Stimulated activated naive B cell treated with anti-CD40 and anti-IgM and Interleukin-4, amounts not matched to agents 10 μg/mL and 1 μg/mL and 100 μg/mL, for 72 hours (primary cell): Measurements from ENCODE around the gene CADPS.
"Not testable (repeated sequence)": the region's sequence is repeated elsewhere in the genome, so short reads cannot be mapped to it uniquely, and the experiment has no call there.

Experiments used
- ATAC-seq, 2 donors: fragments of 150-1000 bp; cut with Tn5 transposase; replicated peaks; 2 replicates each; pipeline ENCODE4 v1.10.0; 2021; ENCODE audit warnings: moderate library complexity in 1 of 2
- DNase-seq: peaks from one replicate; pipeline ENCODE4 v3.0.0; 2021
- H3K27ac Mint-ChIP-seq: one replicate; pipeline ENCODE4 v1.8.0; 2022; ENCODE audit warnings: mild to moderate bottlenecking, mixed read lengths
- H3K27me3 Mint-ChIP-seq, 2 donors: one replicate each; pipeline ENCODE4 v1.8.0; 2022; ENCODE audit warnings: mixed read lengths in 2 of 2
- H3K36me3 Mint-ChIP-seq, 2 donors: one replicate each; pipeline ENCODE4 v1.8.0; 2022; ENCODE audit warnings: mixed read lengths in 2 of 2, mild to moderate bottlenecking in 1 of 2
- H3K4me1 Mint-ChIP-seq, 2 donors: one replicate each; pipeline ENCODE4 v1.8.0; 2022; ENCODE audit warnings: mixed read lengths in 2 of 2, mild to moderate bottlenecking in 1 of 2
- H3K4me3 Mint-ChIP-seq, 2 donors: one replicate each; pipeline ENCODE4 v1.8.0; 2022; ENCODE audit warnings: mild to moderate bottlenecking in 2 of 2, mixed read lengths in 2 of 2, moderate library complexity in 1 of 2
- H3K9me3 Mint-ChIP-seq, 2 donors: one replicate each; pipeline ENCODE4 v1.8.0; 2022; ENCODE audit warnings: mixed read lengths in 2 of 2, mild to moderate bottlenecking in 1 of 2

Gene CADPS

DNA sequence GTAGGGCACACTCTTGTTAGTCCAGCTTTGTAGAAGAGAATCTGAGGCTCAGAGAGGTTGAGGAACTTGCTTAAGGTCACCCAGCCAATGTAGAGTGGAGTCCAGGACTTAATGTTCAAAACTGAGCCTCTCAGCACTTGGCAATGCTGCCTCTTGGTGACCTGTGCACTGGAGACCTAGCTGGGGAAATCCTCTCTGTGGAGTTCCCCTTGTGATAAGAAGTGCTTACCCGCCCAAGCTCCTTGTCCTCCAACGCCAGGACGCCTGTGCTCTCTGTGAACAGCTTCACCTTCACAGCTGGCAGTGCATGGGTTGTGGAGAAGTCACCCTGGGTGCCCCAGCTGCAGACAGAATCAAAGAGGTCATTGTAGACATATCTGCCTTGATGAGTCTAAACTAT, 282.8 kb downstream of the CADPS start:
- no peak for DNase-seq
- Mint-ChIP-seq H3K4me3 (no peak overlapping the region), H3K4me1 (no peaks in the 10 kb centered on the region), H3K27me3 (no peaks in the 10 kb centered on the region), H3K27ac (no peak overlapping the region), H3K9me3 (no peaks in the 10 kb centered on the region), H3K36me3 (no peaks in the 10 kb centered on the region)
- no peak for ATAC-seq

GRCh38 chr3:62589078-62589477, 286.1 kb downstream of the CADPS start:
- H3K4me1 Mint-ChIP-seq = no peaks in the 10 kb centered on the region
- H3K36me3 Mint-ChIP-seq = no peaks in the 10 kb centered on the region
- no peaks in the 10 kb centered on the region for H3K9me3 Mint-ChIP-seq
- H3K27ac Mint-ChIP-seq = no peak overlapping the region
- ATAC-seq (no peak), DNase-seq (no peak)
- H3K27me3 Mint-ChIP-seq = no peaks in the 10 kb centered on the region
- no peak overlapping the region for H3K4me3 Mint-ChIP-seq

- no peaks in the 10 kb centered on the region for H3K4me1 Mint-ChIP-seq
- DNase-seq = no peak
- no peak for ATAC-seq
- no peaks in the 10 kb centered on the region for H3K36me3 Mint-ChIP-seq
- peaks cover 0 to 4% of the 10 kb centered on the region in 2 donors for H3K9me3 Mint-ChIP-seq
- H3K27ac Mint-ChIP-seq = no peak overlapping the region
- H3K27me3 Mint-ChIP-seq = no peaks in the 10 kb centered on the region
- no peak overlapping the region for H3K4me3 Mint-ChIP-seq
These were observed 287.6 kb downstream of the CADPS start for GRCh38 chr3:62587579-62588031.

- no peak for DNase-seq
- ATAC-seq = no peak
- H3K36me3 Mint-ChIP-seq = no peaks in the 10 kb centered on the region
- H3K27me3 Mint-ChIP-seq = no peaks in the 10 kb centered on the region
- H3K4me3 Mint-ChIP-seq = no peak overlapping the region
- H3K4me1 Mint-ChIP-seq = no peaks in the 10 kb centered on the region
- H3K27ac Mint-ChIP-seq = no peak overlapping the region
- peaks cover 0 to 4% of the 10 kb centered on the region in 2 donors for H3K9me3 Mint-ChIP-seq
These were observed 288.0 kb downstream of the CADPS start for GRCh38 chr3:62587169-62587568.

- H3K4me1 Mint-ChIP-seq = no peaks in the 10 kb centered on the region
- DNase-seq (no peak), ATAC-seq (no peak)
- peaks cover 0 to 4% of the 10 kb centered on the region in 2 donors for H3K9me3 Mint-ChIP-seq
- no peak overlapping the region for H3K27ac Mint-ChIP-seq
- no peak overlapping the region for H3K4me3 Mint-ChIP-seq
- H3K36me3 Mint-ChIP-seq = no peaks in the 10 kb centered on the region
- no peaks in the 10 kb centered on the region for H3K27me3 Mint-ChIP-seq
These were observed 288.9 kb downstream of the CADPS start for GRCh38 chr3:62586356-62586755.

- DNase-seq = no peak
- no peak overlapping the region for H3K27ac Mint-ChIP-seq
These were observed 289.4 kb downstream of the CADPS start for GRCh38 chr3:62585861-62586260.

DNA sequence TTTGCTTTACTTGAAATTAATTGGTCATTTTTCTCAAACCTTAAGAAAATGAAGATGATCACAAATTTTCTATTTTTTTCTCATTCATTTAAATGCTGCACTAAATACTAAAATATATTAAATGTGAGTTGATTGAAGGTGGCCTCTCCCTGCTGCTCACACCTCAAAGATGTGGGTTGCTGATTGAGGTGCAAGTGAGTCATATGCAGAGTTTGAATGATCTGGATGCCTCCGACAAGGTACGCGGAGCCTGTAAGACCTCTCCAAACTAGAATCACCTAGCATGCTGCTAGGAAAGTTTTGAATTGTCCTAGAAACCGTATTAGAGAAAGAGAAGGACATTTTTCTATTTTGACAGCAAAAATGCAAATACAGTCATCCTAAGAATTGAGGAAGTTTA, 290.6 kb downstream of the CADPS start:
- ATAC-seq = no peak
- Mint-ChIP-seq H3K4me1 (no peaks in the 10 kb centered on the region), H3K9me3 (peaks cover 4 to 9% of the 10 kb centered on the region in 2 donors), H3K36me3 (no peaks in the 10 kb centered on the region), H3K27ac (no peak overlapping the region), H3K27me3 (no peaks in the 10 kb centered on the region), H3K4me3 (no peak overlapping the region)
- DNase-seq = no peak

More at GRCh38 chr3:62585861-62586260, 289.4 kb downstream of the CADPS start:
- Mint-ChIP-seq H3K4me3 (no peak overlapping the region), H3K4me1 (no peaks in the 10 kb centered on the region), H3K9me3 (peaks cover 0 to 4% of the 10 kb centered on the region in 2 donors), H3K27me3 (no peaks in the 10 kb centered on the region), H3K36me3 (no peaks in the 10 kb centered on the region)
- ATAC-seq = no peak

DNA sequence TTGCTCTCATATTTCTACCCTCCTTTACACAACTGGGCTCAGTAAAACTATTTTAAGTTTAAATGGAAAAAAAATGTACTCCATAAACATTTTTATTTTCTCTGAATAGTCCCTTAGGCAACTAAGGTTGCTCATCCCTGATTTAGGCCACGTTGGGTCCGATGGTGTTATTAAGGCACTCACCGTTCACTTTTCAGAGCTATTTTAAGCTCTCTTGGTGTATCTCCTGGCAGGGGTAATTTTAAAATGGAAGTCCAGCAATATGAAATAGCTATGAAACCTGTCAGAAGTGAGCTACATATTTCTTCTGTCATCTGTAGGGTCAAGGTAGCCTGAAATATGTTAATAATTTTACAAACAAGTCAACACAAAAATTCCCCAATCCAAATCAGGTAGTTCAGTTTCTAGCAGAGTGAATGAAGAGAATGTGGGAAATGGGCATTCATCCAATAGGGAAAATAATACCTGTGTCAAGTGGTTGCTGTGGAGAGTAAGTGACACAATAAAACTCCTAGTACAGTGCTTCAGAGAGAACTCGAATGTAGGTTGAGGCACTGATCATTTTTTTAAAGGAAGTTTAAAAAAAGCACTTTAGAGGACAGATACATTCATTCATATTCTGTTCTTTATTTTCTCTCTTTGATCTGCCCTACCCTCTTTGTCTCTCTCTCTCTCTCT, 292.6 kb downstream of the CADPS start:
- Mint-ChIP-seq H3K9me3 (peaks cover 11 to 14% of the 10 kb centered on the region in 2 donors), H3K4me3 (no peak overlapping the region), H3K36me3 (no peaks in the 10 kb centered on the region), H3K27ac (no peak overlapping the region), H3K27me3 (no peaks in the 10 kb centered on the region), H3K4me1 (no peaks in the 10 kb centered on the region)
- ATAC-seq (no peak), DNase-seq (no peak)

- H3K36me3 Mint-ChIP-seq, H3K27me3 Mint-ChIP-seq, ATAC-seq, H3K27ac Mint-ChIP-seq, H3K4me1 Mint-ChIP-seq, DNase-seq, H3K4me3 Mint-ChIP-seq: not testable (repeated sequence)
- peaks cover 11 to 14% of the 10 kb centered on the region in 2 donors for H3K9me3 Mint-ChIP-seq
These were observed 294.7 kb downstream of the CADPS start for GRCh38 chr3:62580485-62580884.

GRCh38 chr3:62577153-62577552, 298.1 kb downstream of the CADPS start:
- DNase-seq (no peak), ATAC-seq (no peak)
- H3K36me3 Mint-ChIP-seq = no peaks in the 10 kb centered on the region
- H3K27ac Mint-ChIP-seq = no peak overlapping the region
- H3K4me1 Mint-ChIP-seq = no peaks in the 10 kb centered on the region
- peaks cover 10 to 11% of the 10 kb centered on the region in 2 donors for H3K9me3 Mint-ChIP-seq
- no peak overlapping the region for H3K4me3 Mint-ChIP-seq
- peaks cover 0 to 3% of the 10 kb centered on the region in 2 donors for H3K27me3 Mint-ChIP-seq

DNA sequence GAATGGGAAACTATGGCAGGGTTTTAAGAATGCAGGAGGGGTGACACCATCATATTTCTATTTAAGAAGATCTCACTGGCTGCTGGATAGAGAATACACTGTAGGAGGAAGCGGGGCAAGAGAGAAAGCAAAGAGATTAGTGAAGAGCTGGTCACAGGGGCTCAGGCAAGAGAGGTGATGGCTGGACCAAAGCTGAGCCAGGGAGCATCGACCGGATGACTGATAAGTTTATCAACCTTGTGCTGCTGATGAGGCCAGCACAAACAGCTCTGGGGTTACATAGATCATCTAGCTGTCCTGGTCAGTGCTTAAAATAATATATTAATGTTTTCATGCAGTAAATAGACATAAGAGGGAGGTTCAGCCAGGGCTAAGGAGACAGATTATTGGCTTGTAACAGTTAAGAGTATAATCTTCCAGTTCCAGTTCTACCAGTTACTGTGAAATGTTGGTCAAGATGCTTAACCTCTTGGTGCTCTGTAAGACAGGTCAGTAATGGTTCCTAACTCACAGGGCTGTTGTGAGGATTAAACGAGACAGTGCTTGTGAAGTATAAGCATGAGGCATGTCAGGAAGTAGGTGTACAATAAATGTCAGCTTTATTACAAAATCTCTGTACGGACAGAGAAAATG, 300.8 kb downstream of the CADPS start:
- peaks cover 0 to 5% of the 10 kb centered on the region in 2 donors for H3K27me3 Mint-ChIP-seq
- no peaks in the 10 kb centered on the region for H3K36me3 Mint-ChIP-seq
- ATAC-seq = no peak
- peaks cover 2 to 5% of the 10 kb centered on the region in 2 donors for H3K9me3 Mint-ChIP-seq
- no peak for DNase-seq
- H3K27ac Mint-ChIP-seq = no peak overlapping the region
- no peaks in the 10 kb centered on the region for H3K4me1 Mint-ChIP-seq
- H3K4me3 Mint-ChIP-seq = no peak overlapping the region

GRCh38 chr3:62571916-62572315, 303.3 kb downstream of the CADPS start:
- Mint-ChIP-seq H3K4me3 (no peak overlapping the region), H3K27me3 (peaks cover 3 to 5% of the 10 kb centered on the region in 2 donors), H3K36me3 (no peaks in the 10 kb centered on the region), H3K9me3 (no peaks in the 10 kb centered on the region), H3K27ac (no peak overlapping the region), H3K4me1 (no peaks in the 10 kb centered on the region)
- DNase-seq = no peak
- ATAC-seq = no peak

- Mint-ChIP-seq H3K4me1 (no peaks in the 10 kb centered on the region), H3K27ac (no peak overlapping the region)
These were observed 304.3 kb downstream of the CADPS start for GRCh38 chr3:62570888-62571287.

GRCh38 chr3:62569609-62570008, 305.6 kb downstream of the CADPS start:
- no peaks in the 10 kb centered on the region for H3K4me1 Mint-ChIP-seq
- H3K36me3 Mint-ChIP-seq = no peaks in the 10 kb centered on the region
- DNase-seq (no peak), ATAC-seq (no peak)
- H3K9me3 Mint-ChIP-seq = no peaks in the 10 kb centered on the region
- H3K27me3 Mint-ChIP-seq = peaks cover 3 to 5% of the 10 kb centered on the region in 2 donors
- H3K4me3 Mint-ChIP-seq = no peak overlapping the region
- H3K27ac Mint-ChIP-seq = no peak overlapping the region

More at GRCh38 chr3:62570888-62571287, 304.3 kb downstream of the CADPS start:
- Mint-ChIP-seq H3K9me3 (no peaks in the 10 kb centered on the region), H3K27me3 (peaks cover 3 to 5% of the 10 kb centered on the region in 2 donors), H3K4me3 (no peak overlapping the region), H3K36me3 (no peaks in the 10 kb centered on the region)
- DNase-seq (no peak), ATAC-seq (no peak)
